Liver (tissue), 2 donors: ENCODE measurements around the gene LDLRAD4.

Experiments used
- CTCF ChIP-seq: fragments of 150-350 bp; IDR thresholded peaks from 2 replicates; pipeline ENCODE4 v1.5.1; 2017; ENCODE audit warnings: improper control_type of control experiment, low read depth, low read length; ENCODE audit not compliant: missing input control
- MAX ChIP-seq: IDR thresholded peaks from 2 replicates; pipeline ENCODE4 v1.6.1; 2016; ENCODE audit warnings: antibody characterized with exemption
- donor health status: healthy.

GRCh38 chr18:13480571-13481255 is 262.2 kb downstream of the LDLRAD4 start:
- TF ChIP-seq MAX (no peak), CTCF (no peak)
